ENCODE measurements around the gene REV3L.
A peak's percentile ranks its signal among the peaks of the same experiment; 100 is the strongest.

The REV3L gene

GRCh38 chr6:111406200-111406721, 76.8 kb downstream of the REV3L start:
- no peak overlapping the region for H3K9ac ChIP-seq
- no peak overlapping the region for H3K27ac ChIP-seq
- no peak overlapping the region for H2AFZ ChIP-seq (ENCODE audit: low read depth)
- H3K4me2 ChIP-seq = peak overlapping the region; percentile 36; the same call in 1 of the 2 replicates
- no peaks in the 10 kb centered on the region for H3K36me3 ChIP-seq (ENCODE audit: insufficient read depth)
- H3K4me1 ChIP-seq (ENCODE audit: low read depth, poor library complexity, severe bottlenecking) = peaks cover 8% of the 10 kb centered on the region
- no peaks in the 10 kb centered on the region for H3K27me3 ChIP-seq (ENCODE audit: insufficient read depth, low read depth)
- no peaks in the 10 kb centered on the region for H4K20me1 ChIP-seq (ENCODE audit: insufficient read depth)
- no peaks in the 10 kb centered on the region for H3K79me2 ChIP-seq (ENCODE audit: insufficient read depth, low read depth)
- no peak for TF ChIP-seq CTCF (conservative IDR thresholded peaks at IDR 0.05; ENCODE audit: low read depth, low read length)
- no peak overlapping the region for H3K4me3 ChIP-seq (IDR thresholded peaks at IDR 0.05; ENCODE audit: insufficient read depth, low read depth, low read length)

GRCh38 chr6:111403388-111403787, 79.6 kb downstream of the REV3L start:
- Histone ChIP-seq H3K27ac (no peak overlapping the region), H3K36me3 (ENCODE audit: insufficient read depth) (no peaks in the 10 kb centered on the region), H3K27me3 (ENCODE audit: insufficient read depth, low read depth) (no peaks in the 10 kb centered on the region), H3K9ac (no peak overlapping the region), H3K4me3 (IDR thresholded peaks at IDR 0.05; ENCODE audit: insufficient read depth, low read depth, low read length) (no peak overlapping the region), H3K79me2 (ENCODE audit: insufficient read depth, low read depth) (no peaks in the 10 kb centered on the region), H4K20me1 (ENCODE audit: insufficient read depth) (no peaks in the 10 kb centered on the region), H2AFZ (ENCODE audit: low read depth) (no peak overlapping the region), H3K4me1 (ENCODE audit: low read depth, poor library complexity, severe bottlenecking) (peaks cover 8% of the 10 kb centered on the region), H3K4me2 (no peak overlapping the region)
- TF ChIP-seq CTCF (conservative IDR thresholded peaks at IDR 0.05; ENCODE audit: low read depth, low read length) = no peak

GRCh38 chr6:111399626-111400025, 83.4 kb downstream of the REV3L start:
- Histone ChIP-seq H3K27ac (no peak overlapping the region), H3K4me1 (ENCODE audit: low read depth, poor library complexity, severe bottlenecking) (no peaks in the 10 kb centered on the region), H3K4me3 (IDR thresholded peaks at IDR 0.05; ENCODE audit: insufficient read depth, low read depth, low read length) (no peak overlapping the region), H3K79me2 (ENCODE audit: insufficient read depth, low read depth) (no peaks in the 10 kb centered on the region), H3K36me3 (ENCODE audit: insufficient read depth) (no peaks in the 10 kb centered on the region), H3K9ac (no peak overlapping the region), H4K20me1 (ENCODE audit: insufficient read depth) (no peaks in the 10 kb centered on the region), H2AFZ (ENCODE audit: low read depth) (no peak overlapping the region), H3K4me2 (no peak overlapping the region), H3K27me3 (ENCODE audit: insufficient read depth, low read depth) (no peaks in the 10 kb centered on the region)
- no peak for TF ChIP-seq CTCF (conservative IDR thresholded peaks at IDR 0.05; ENCODE audit: low read depth, low read length)

GRCh38 chr6:111388681-111389080, 94.3 kb downstream of the REV3L start:
- no peak overlapping the region for H3K4me2 ChIP-seq
- no peak for TF ChIP-seq CTCF (conservative IDR thresholded peaks at IDR 0.05; ENCODE audit: low read depth, low read length)
- peaks cover 3% of the 10 kb centered on the region for H3K4me1 ChIP-seq (ENCODE audit: low read depth, poor library complexity, severe bottlenecking)
- H3K9ac ChIP-seq = no peak overlapping the region
- no peaks in the 10 kb centered on the region for H4K20me1 ChIP-seq (ENCODE audit: insufficient read depth)
- H2AFZ ChIP-seq (ENCODE audit: low read depth) = no peak overlapping the region
- no peaks in the 10 kb centered on the region for H3K27me3 ChIP-seq (ENCODE audit: insufficient read depth, low read depth)
- no peaks in the 10 kb centered on the region for H3K79me2 ChIP-seq (ENCODE audit: insufficient read depth, low read depth)
- no peaks in the 10 kb centered on the region for H3K36me3 ChIP-seq (ENCODE audit: insufficient read depth)
- no peak overlapping the region for H3K4me3 ChIP-seq (IDR thresholded peaks at IDR 0.05; ENCODE audit: insufficient read depth, low read depth, low read length)
- no peak overlapping the region for H3K27ac ChIP-seq

Data from KMS-11 (cell line).